IMR-90 (cell line): ENCODE data around the gene GPR65.

Experiments used
- BHLHE40 ChIP-seq: fragments of 150-350 bp; IDR thresholded peaks from 2 replicates; pipeline ENCODE4 v1.6.1; 2016; ENCODE audit warnings: mild to moderate bottlenecking, low read depth, low read length
- CEBPB ChIP-seq: IDR thresholded peaks from 2 replicates; pipeline ENCODE4 v1.6.1; 2012; ENCODE audit warnings: low read depth, low read length, improper control_type of control experiment
- CHD1 ChIP-seq: IDR thresholded peaks from 2 replicates; pipeline ENCODE4 v1.6.1; 2012; ENCODE audit warnings: low read depth, low read length, improper control_type of control experiment
- FOS ChIP-seq: fragments of 150-350 bp; IDR thresholded peaks from 2 replicates; pipeline ENCODE4 v1.6.1; 2016; ENCODE audit warnings: low read depth, low read length
- MAFK ChIP-seq: IDR thresholded peaks from 2 replicates; pipeline ENCODE4 v1.6.1; 2012; ENCODE audit warnings: low read depth, low read length, improper control_type of control experiment
- MXI1 ChIP-seq: IDR thresholded peaks from 2 replicates; pipeline ENCODE4 v1.6.1; 2012; ENCODE audit warnings: low read depth, mild to moderate bottlenecking, low read length, moderate library complexity, borderline replicate concordance
- POLR2A ChIP-seq: IDR thresholded peaks from 2 replicates; pipeline ENCODE4 v1.6.1; 2012; ENCODE audit warnings: mild to moderate bottlenecking, low read depth, low read length
- RAD21 ChIP-seq: IDR thresholded peaks from 2 replicates; pipeline ENCODE4 v1.6.1; 2012; ENCODE audit warnings: low read length, improper control_type of control experiment
- RCOR1 ChIP-seq: IDR thresholded peaks from 2 replicates; pipeline ENCODE4 v1.6.1; 2012; ENCODE audit warnings: mild to moderate bottlenecking, low read length, improper control_type of control experiment; ENCODE audit not compliant: insufficient replicate concordance
- RFX5 ChIP-seq: IDR thresholded peaks from 2 replicates; pipeline ENCODE4 v1.8.0; 2012; ENCODE audit warnings: low read depth, mild to moderate bottlenecking, low read length, moderate library complexity
- SMC3 ChIP-seq: fragments of 150-350 bp; IDR thresholded peaks from 2 replicates; pipeline ENCODE4 v1.6.1; 2016; ENCODE audit warnings: low read depth, mild to moderate bottlenecking, antibody characterized with exemption, low read length, moderate library complexity
- USF2 ChIP-seq: fragments of 150-350 bp; IDR thresholded peaks from 2 replicates; pipeline ENCODE4 v1.6.1; 2017; ENCODE audit warnings: mild to moderate bottlenecking, antibody characterized with exemption, low read length, low read depth
- TF ChIP-seq, protein P1 (sequence below): conservative IDR thresholded peaks from 2 replicates; pipeline ENCODE4 v1.5.1; 2012; ENCODE audit warnings: mild to moderate bottlenecking, low read depth, low read length, improper control_type of control experiment

GRCh38 chr14:87992346-87992717 is 12.6 kb upstream of the GPR65 start:
- TF ChIP-seq, protein P1, sequence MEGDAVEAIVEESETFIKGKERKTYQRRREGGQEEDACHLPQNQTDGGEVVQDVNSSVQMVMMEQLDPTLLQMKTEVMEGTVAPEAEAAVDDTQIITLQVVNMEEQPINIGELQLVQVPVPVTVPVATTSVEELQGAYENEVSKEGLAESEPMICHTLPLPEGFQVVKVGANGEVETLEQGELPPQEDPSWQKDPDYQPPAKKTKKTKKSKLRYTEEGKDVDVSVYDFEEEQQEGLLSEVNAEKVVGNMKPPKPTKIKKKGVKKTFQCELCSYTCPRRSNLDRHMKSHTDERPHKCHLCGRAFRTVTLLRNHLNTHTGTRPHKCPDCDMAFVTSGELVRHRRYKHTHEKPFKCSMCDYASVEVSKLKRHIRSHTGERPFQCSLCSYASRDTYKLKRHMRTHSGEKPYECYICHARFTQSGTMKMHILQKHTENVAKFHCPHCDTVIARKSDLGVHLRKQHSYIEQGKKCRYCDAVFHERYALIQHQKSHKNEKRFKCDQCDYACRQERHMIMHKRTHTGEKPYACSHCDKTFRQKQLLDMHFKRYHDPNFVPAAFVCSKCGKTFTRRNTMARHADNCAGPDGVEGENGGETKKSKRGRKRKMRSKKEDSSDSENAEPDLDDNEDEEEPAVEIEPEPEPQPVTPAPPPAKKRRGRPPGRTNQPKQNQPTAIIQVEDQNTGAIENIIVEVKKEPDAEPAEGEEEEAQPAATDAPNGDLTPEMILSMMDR: no peak
- TF ChIP-seq POLR2A (no peak), MXI1 (no peak), CEBPB (no peak), CHD1 (no peak), USF2 (no peak), MAFK (no peak), RAD21 (no peak), FOS (no peak), RCOR1 (no peak), SMC3 (no peak), BHLHE40 (0 out of 2 replicates have a peak, but pooled peaks have one; percentile 19), RFX5 (no peak)
